Measurements from ENCODE around the gene CEP95. TPM values are rescaled to one million over a fixed set of nuclear protein-coding genes. Genes with fewer than 3 reads are reported as not detected.

The CEP95 gene
- total RNA-seq, 1 experiment from 2014 or later, result 67.3 TPM

- no peak overlapping the region for H3K27ac ChIP-seq (ENCODE audit: insufficient read length, low read depth, low read length)
- H3K23me2 ChIP-seq (ENCODE audit: insufficient read length, low read depth, low read length, poor library complexity, severe bottlenecking), result no peaks in the 10 kb centered on the region
- H3K27me3 ChIP-seq (ENCODE audit: insufficient read depth, low read length), result no peaks in the 10 kb centered on the region
- no CpG with 5 or more reads among the region's 7 CpGs for WGBS (ENCODE audit: extremely low coverage, insufficient read length, low lambda C conversion rate)
- no peak overlapping the region for H2BK15ac ChIP-seq (ENCODE audit: low read depth, low read length)
- H3K27ac Mint-ChIP-seq, result peak overlapping the region in 2 of 3 experiments; percentile 69 to 83; a peak in 6 of 7 replicates
- no peak overlapping the region for H3K4ac ChIP-seq (ENCODE audit: low read depth, low read length)
- no peaks in the 10 kb centered on the region for H3K9me3 Mint-ChIP-seq
- H4K91ac ChIP-seq (ENCODE audit: insufficient read length, low read depth, low read length), result no peak overlapping the region
- no peak overlapping the region for H3T11ph ChIP-seq (ENCODE audit: low read length)
- no peak overlapping the region for H3K4me3 Mint-ChIP-seq
- no peak overlapping the region for H4K5ac ChIP-seq (ENCODE audit: insufficient read length, low read depth, low read length)
- H3K14ac ChIP-seq (ENCODE audit: insufficient read depth, low read length), result no peak overlapping the region
- no peaks in the 10 kb centered on the region for H3K79me2 ChIP-seq (ENCODE audit: insufficient read depth, low read length)
- no peaks in the 10 kb centered on the region for H3K4me1 ChIP-seq (ENCODE audit: insufficient read depth, low read length)
- no peak overlapping the region for H3K9ac ChIP-seq (ENCODE audit: extremely low read depth, insufficient read length, low read length)
- no peak overlapping the region for H3K56ac ChIP-seq (ENCODE audit: insufficient read length, low read depth, low read length)
- H4K8ac ChIP-seq (replicated peaks; ENCODE audit: insufficient read length, low read depth, low read length), result no peak overlapping the region
- no peak overlapping the region for H2AFZ ChIP-seq (ENCODE audit: low read length)
- H3K36me3 Mint-ChIP-seq (ENCODE audit: insufficient read depth in 1 of 3, low read depth in 3 of 3), result peaks cover 10 to 61% (median 33%) of the 10 kb centered on the region in 3 experiments
- H2BK20ac ChIP-seq (ENCODE audit: low read depth, low read length, poor library complexity, severe bottlenecking), result no peak overlapping the region
- no peaks in the 10 kb centered on the region for H3K27me3 Mint-ChIP-seq (ENCODE audit: low read depth)
- no peak overlapping the region for H2BK120ac ChIP-seq (ENCODE audit: low read depth, low read length, poor library complexity, severe bottlenecking)
- TF ChIP-seq CTCF (conservative IDR thresholded peaks at IDR 0.05), result no peak
- DNase-seq, result no peak
- H3K18ac ChIP-seq (ENCODE audit: insufficient read length, low read depth, low read length), result no peak overlapping the region
- H3K79me1 ChIP-seq (ENCODE audit: insufficient read depth, low read depth, low read length, poor library complexity, severe bottlenecking), result no peaks in the 10 kb centered on the region
- H3K4me1 Mint-ChIP-seq, result no peaks in the 10 kb centered on the region
- H2BK5ac ChIP-seq (ENCODE audit: insufficient read length, low read length), result no peak overlapping the region
- H3K23ac ChIP-seq (ENCODE audit: insufficient read length, low read depth, low read length), result no peak overlapping the region
- no peak overlapping the region for H2AK5ac ChIP-seq (ENCODE audit: insufficient read length, low read length)
- H3K9me3 ChIP-seq (ENCODE audit: control insufficient read depth, low read depth, low read length), result no peaks in the 10 kb centered on the region
- no peak overlapping the region for H3K4me2 ChIP-seq (ENCODE audit: insufficient read depth, insufficient read length, low read length)
- no peak overlapping the region for H2BK12ac ChIP-seq (ENCODE audit: insufficient read length, low read depth, low read length)
- no peaks in the 10 kb centered on the region for H4K20me1 ChIP-seq (ENCODE audit: control insufficient read depth, insufficient read depth, insufficient read length)
These were observed 31.8 kb downstream of the CEP95 start for GRCh38 chr17:64538508-64539130.

Measured in H9 (cell line).